Loucy (cell line): ENCODE data around the gene FBLN2.

Source experiments
- EZH2phosphoT487 ChIP-seq: fragments of 200-600 bp; IDR thresholded peaks from 2 replicates; pipeline ENCODE4 v1.6.1; 2018; ENCODE audit warnings: antibody characterized with exemption, mild to moderate bottlenecking, moderate library complexity, borderline replicate concordance
- TF ChIP-seq, protein P1 (sequence below): fragments of 200-600 bp; sonication (generic); conservative IDR thresholded peaks from 2 replicates; pipeline ENCODE4 v1.5.1; 2014; ENCODE audit warnings: mild to moderate bottlenecking, antibody characterized with exemption, low read length

DNA sequence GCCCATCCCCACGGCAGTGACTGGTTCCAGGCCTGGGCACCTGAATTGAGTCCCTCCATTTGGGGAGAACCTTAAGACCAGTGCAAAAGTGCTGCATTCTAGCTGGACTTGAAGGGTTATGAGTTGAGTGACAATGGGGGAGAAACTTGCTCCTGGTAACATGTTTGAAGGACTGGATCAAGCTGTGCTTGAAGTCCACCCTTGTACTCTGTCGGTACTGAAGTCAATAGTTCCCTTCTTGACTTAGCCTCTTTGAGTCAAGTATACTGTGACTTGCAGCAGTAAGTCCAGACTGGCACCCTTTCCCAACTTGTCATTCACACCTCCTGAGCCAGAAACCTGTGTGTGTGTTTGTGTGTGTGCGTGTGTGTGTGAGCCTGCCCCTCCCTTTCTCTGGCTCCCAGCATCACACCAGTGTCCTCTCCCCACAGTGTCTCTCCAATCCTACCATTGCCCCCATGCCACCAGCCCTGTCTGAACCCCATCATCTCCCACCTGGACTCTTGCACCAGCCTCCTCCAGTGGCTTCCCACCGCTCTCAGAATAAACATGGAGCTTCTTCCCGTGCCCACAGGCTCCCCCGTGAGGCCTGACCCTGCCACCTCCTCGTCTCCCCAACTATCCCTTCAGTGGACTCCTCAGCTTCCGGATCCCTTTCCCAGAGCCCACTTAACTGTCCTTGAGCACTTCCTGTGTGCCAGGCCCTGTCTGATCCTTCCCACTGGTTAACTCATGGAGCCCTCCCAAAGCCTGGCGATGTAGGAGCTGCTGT lies 10.2 kb upstream of the FBLN2 start:
- TF ChIP-seq, protein P1, sequence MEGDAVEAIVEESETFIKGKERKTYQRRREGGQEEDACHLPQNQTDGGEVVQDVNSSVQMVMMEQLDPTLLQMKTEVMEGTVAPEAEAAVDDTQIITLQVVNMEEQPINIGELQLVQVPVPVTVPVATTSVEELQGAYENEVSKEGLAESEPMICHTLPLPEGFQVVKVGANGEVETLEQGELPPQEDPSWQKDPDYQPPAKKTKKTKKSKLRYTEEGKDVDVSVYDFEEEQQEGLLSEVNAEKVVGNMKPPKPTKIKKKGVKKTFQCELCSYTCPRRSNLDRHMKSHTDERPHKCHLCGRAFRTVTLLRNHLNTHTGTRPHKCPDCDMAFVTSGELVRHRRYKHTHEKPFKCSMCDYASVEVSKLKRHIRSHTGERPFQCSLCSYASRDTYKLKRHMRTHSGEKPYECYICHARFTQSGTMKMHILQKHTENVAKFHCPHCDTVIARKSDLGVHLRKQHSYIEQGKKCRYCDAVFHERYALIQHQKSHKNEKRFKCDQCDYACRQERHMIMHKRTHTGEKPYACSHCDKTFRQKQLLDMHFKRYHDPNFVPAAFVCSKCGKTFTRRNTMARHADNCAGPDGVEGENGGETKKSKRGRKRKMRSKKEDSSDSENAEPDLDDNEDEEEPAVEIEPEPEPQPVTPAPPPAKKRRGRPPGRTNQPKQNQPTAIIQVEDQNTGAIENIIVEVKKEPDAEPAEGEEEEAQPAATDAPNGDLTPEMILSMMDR, result no peak
- no peak for TF ChIP-seq EZH2phosphoT487
